Activated B cell treated with CpG ODN at 0.5 μM for 24 hours (primary cell): ENCODE measurements around the gene SYCE1L. TPM values are rescaled to one million over a fixed set of nuclear protein-coding genes. Genes with fewer than 3 reads are reported as not detected.

Experiments
- ATAC-seq: fragments of 200-7000 bp; cut with Tn5 transposase; one replicate; pipeline ENCODE4 v1.10.0; 2021; ENCODE audit warnings: low read depth, mild to moderate bottlenecking, moderate library complexity
- CTCF ChIA-PET: fragments of 350-600 bp; sonication (Branson Sonifier 250); formaldehyde crosslinking; loops from one replicate; lab custom pipeline; 2021; ENCODE audit warnings: antibody characterized with exemption; lab: Charles Lee
- POLR2A ChIA-PET: fragments of 350-600 bp; sonication (Branson Sonifier 250); formaldehyde crosslinking; loops from one replicate; lab custom pipeline; 2021; ENCODE audit warnings: antibody characterized with exemption; lab: Charles Lee
- DNase-seq: peaks from one replicate; pipeline ENCODE4 v3.0.0; 2022
- H3K27ac Mint-ChIP-seq: one replicate; pipeline ENCODE4 v1.8.0; 2020; ENCODE audit warnings: mixed read lengths
- H3K27me3 Mint-ChIP-seq: one replicate; pipeline ENCODE4 v1.8.0; 2021; ENCODE audit warnings: mixed read lengths
- H3K36me3 Mint-ChIP-seq: one replicate; pipeline ENCODE4 v1.8.0; 2021; ENCODE audit warnings: low read depth, mixed read lengths
- H3K4me1 Mint-ChIP-seq: one replicate; pipeline ENCODE4 v1.8.0; 2021; ENCODE audit warnings: mixed read lengths
- H3K4me3 Mint-ChIP-seq: one replicate; pipeline ENCODE4 v1.8.0; 2020; ENCODE audit warnings: mild to moderate bottlenecking, mixed read lengths
- H3K9me3 Mint-ChIP-seq: one replicate; pipeline ENCODE4 v1.8.0; 2020; ENCODE audit warnings: mixed read lengths
- intact Hi-C: fragments of 100-400 bp; cut with micrococcal nuclease; formaldehyde crosslinking; loops from one replicate; pipeline ENCODE4 v1.15.1; 2024
- total RNA-seq: library from RNA; stranded (reverse); gene quantifications from 2 replicates; pipeline ENCODE4 v1.2.3, GENCODE V29; 2022
- TF ChIP-seq, protein P1 (sequence below): fragments of 200-600 bp; IDR thresholded peaks from one replicate; pipeline ENCODE4 v1.8.0; 2022; ENCODE audit warnings: antibody characterized with exemption, mild to moderate bottlenecking

The SYCE1L gene
- total RNA-seq, 1 donor from 2014 or later = 5.1 TPM

DNA sequence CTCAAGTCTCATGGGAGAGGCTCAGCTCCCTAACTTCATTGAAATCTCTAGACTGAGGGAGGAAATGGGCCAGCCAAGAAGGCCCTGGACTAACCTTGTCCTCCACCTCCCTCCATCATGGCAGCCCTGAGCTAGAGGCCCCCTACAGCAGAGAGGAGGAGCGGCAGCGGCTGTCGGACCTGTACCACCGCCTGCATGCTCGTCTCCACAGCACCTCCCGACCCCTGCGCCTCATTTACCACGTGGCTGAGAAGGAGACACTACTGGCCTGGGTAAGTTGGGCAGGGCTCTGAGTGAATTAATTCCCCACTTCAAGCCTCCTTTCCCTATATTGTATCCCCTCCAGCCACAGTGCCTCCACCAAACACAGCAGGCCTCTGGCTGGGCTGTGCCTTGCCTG lies 3.8 kb upstream of the SYCE1L start:
- Mint-ChIP-seq H3K27me3 (no peaks in the 10 kb centered on the region), H3K36me3 (peaks cover 86% of the 10 kb centered on the region), H3K9me3 (no peaks in the 10 kb centered on the region), H3K27ac (no peak overlapping the region), H3K4me1 (peaks cover 37% of the 10 kb centered on the region), H3K4me3 (no peak overlapping the region)
- ChIA-PET CTCF (no interaction called here), POLR2A (no interaction called here)
- ATAC-seq (no peak), DNase-seq (no peak)
- TF ChIP-seq, protein P1, sequence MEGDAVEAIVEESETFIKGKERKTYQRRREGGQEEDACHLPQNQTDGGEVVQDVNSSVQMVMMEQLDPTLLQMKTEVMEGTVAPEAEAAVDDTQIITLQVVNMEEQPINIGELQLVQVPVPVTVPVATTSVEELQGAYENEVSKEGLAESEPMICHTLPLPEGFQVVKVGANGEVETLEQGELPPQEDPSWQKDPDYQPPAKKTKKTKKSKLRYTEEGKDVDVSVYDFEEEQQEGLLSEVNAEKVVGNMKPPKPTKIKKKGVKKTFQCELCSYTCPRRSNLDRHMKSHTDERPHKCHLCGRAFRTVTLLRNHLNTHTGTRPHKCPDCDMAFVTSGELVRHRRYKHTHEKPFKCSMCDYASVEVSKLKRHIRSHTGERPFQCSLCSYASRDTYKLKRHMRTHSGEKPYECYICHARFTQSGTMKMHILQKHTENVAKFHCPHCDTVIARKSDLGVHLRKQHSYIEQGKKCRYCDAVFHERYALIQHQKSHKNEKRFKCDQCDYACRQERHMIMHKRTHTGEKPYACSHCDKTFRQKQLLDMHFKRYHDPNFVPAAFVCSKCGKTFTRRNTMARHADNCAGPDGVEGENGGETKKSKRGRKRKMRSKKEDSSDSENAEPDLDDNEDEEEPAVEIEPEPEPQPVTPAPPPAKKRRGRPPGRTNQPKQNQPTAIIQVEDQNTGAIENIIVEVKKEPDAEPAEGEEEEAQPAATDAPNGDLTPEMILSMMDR = no peak
- intact Hi-C loops = no loop called here

DNA sequence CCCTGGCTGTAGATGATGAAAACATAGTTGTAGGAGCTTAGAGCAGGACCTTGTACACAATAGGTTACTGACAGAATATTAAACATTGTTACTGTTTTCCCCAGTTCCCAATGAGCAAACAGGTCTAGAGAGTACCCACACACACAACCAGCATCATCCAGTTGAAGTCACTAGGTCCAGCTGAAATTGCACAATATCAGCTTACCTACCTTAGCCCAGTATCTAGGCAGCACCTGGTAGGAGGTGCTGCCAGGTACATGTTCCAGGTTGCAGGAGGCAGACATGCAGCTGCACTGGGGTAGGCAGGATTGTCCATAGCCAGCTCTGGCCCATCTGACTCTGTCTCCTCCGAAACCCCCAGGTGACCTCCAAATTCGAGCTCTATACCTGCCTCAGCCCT lies 1.5 kb upstream of the SYCE1L start:
- POLR2A ChIA-PET = no interaction called here
- no peak overlapping the region for H3K4me3 Mint-ChIP-seq
- CTCF ChIA-PET = no interaction called here
- TF ChIP-seq, protein P1 = no peak
- intact Hi-C loops = no loop called here
- no peaks in the 10 kb centered on the region for H3K27me3 Mint-ChIP-seq
- ATAC-seq (no peak), DNase-seq (no peak)
- no peak overlapping the region for H3K27ac Mint-ChIP-seq
- no peaks in the 10 kb centered on the region for H3K9me3 Mint-ChIP-seq
- H3K4me1 Mint-ChIP-seq = peaks cover 14% of the 10 kb centered on the region
- H3K36me3 Mint-ChIP-seq = peaks cover 74% of the 10 kb centered on the region

DNA sequence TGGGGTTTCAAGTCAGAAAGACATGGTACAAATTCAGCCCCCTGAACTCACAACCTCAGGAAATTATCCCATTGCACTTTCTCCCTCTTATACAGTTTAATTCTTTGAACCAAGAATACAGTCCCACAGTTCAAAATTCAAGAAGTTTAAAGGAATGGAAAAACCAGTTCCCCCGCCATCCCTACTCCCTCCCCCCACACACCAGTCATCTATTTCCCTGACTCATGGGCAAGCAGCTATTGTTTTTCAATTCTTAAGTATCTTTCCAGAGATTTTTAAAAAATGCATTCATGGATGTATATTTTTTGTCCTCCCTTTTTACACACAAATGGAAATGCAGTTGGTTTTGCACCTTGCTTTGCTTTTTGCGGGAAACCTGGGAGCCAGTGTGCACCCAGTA lies 7.3 kb downstream of the SYCE1L start:
- Mint-ChIP-seq H3K27ac (no peak overlapping the region), H3K27me3 (no peaks in the 10 kb centered on the region), H3K9me3 (no peaks in the 10 kb centered on the region), H3K36me3 (peaks cover under 1% of the 10 kb centered on the region), H3K4me1 (peaks cover 2% of the 10 kb centered on the region), H3K4me3 (no peak overlapping the region)
- intact Hi-C loops = no loop called here
- ChIA-PET CTCF (no interaction called here), POLR2A (interaction anchor here (0.6 kb wide), 1 partner anchor 179 kb away, joined by 10 read pairs; no protein-coding TSS in a partner anchor)
- ATAC-seq = no peak
- TF ChIP-seq, protein P1 = no peak
- DNase-seq = no peak

DNA sequence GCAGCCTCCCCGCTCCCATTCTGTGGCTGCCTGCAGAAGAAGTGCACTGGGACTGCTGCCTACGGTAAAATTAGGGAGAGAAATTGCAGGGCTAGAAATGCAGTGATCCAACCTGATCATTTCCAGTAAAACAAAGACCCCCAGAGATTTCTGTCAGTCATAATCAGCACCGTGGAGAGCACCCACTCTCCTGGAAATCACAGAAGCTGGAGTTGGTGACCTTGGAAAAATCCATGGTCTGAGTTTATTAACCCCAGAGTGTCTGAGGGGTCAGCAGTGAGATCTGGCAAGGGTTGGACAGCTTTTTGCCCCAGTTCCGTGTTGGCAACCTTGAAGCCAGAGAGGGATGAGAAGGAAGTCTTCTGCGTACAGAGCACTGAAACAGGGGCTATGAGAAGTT lies 7.8 kb downstream of the SYCE1L start:
- DNase-seq (no peak), ATAC-seq (no peak)
- ChIA-PET POLR2A (interaction anchor here (0.6 kb wide), 1 partner anchor 179 kb away, joined by 10 read pairs; no protein-coding TSS in a partner anchor), CTCF (no interaction called here)
- Mint-ChIP-seq H3K27ac (no peak overlapping the region), H3K9me3 (no peaks in the 10 kb centered on the region), H3K36me3 (peaks cover 2% of the 10 kb centered on the region), H3K27me3 (no peaks in the 10 kb centered on the region), H3K4me3 (no peak overlapping the region), H3K4me1 (peaks cover 6% of the 10 kb centered on the region)
- TF ChIP-seq, protein P1 = no peak
- intact Hi-C loops = no loop called here

DNA sequence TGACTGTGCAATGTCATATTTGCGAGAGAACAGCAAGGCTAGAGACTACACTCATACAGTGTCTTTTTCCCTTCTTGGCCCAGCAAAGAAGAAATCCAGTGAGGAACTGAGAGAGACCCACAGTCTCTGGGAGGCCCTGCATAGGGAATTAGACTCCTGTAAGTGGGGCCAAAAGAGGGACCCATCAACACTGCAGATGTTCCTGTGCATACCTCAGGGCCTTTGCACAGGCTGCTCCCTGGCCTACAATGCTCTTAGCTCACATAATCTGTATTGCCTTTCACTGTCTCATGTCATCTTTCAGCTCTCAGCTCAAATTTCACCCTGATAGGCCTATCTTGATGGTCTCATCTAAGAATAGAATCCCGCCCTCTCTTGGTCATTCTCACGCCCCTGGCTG lies 9.2 kb downstream of the SYCE1L start:
- Mint-ChIP-seq H3K4me1 (peaks cover 9% of the 10 kb centered on the region), H3K9me3 (no peaks in the 10 kb centered on the region), H3K27me3 (no peaks in the 10 kb centered on the region), H3K4me3 (no peak overlapping the region), H3K36me3 (peaks cover 2% of the 10 kb centered on the region), H3K27ac (no peak overlapping the region)
- ATAC-seq = no peak
- intact Hi-C loops = no loop called here
- ChIA-PET POLR2A (no interaction called here), CTCF (interaction anchor here (0.7 kb wide), 1 partner anchor 1803 kb away, joined by 3 read pairs; no protein-coding TSS in a partner anchor)
- TF ChIP-seq, protein P1 = no peak
- DNase-seq = no peak
